ENCODE data around the gene MCUR1. TPM values are rescaled to one million over a fixed set of nuclear protein-coding genes. Genes with fewer than 3 reads are reported as not detected.

The MCUR1 gene
- total and polyA plus RNA-seq, 2 of the 13 experiments (the other 11 are each of a cell fraction or from before 2014, with no cell fraction given): 8.0 to 29.6 TPM

- Histone ChIP-seq H3K27me3 (ENCODE audit: control insufficient read depth in 1 of 2, insufficient read depth in 2 of 2, low read length in 2 of 2) (no peaks in the 10 kb centered on the region; a peak in 1 of 5 replicates), H3K4me3 (replicated peaks in 1 of 3; ENCODE audit: insufficient read depth in 1 of 3, low read depth in 2 of 3, low read length in 3 of 3) (no peak overlapping the region), H3K9ac (ENCODE audit: insufficient read depth, low read depth, low read length) (no peak overlapping the region), H4K20me1 (ENCODE audit: insufficient read depth, low read length) (no peaks in the 10 kb centered on the region), H3K27ac (ENCODE audit: extremely low read length, insufficient read depth, low read length) (no peak overlapping the region), H3K36me3 (replicated peaks in 1 of 2; ENCODE audit: control insufficient read depth in 1 of 2, insufficient read depth in 2 of 2, low read length in 2 of 2) (no peaks in the 10 kb centered on the region), H3K79me2 (ENCODE audit: insufficient read depth, low read length) (no peaks in the 10 kb centered on the region), H2AFZ (ENCODE audit: low read length) (no peak overlapping the region), H3K4me2 (ENCODE audit: low read depth, low read length) (no peak overlapping the region), H3K4me1 (ENCODE audit: insufficient read depth, low read length) (no peaks in the 10 kb centered on the region), H3K9me3 (ENCODE audit: low read length) (no peaks in the 10 kb centered on the region)
- DNase-seq (ENCODE audit: low spot score): no peak
- WGBS (ENCODE audit: low lambda C conversion rate): 56% methylated on average over 4 of the region's 4 CpGs
- FAIRE-seq: no peak
- no TSS peak for BruUV-seq (replicated peaks)
- in situ Hi-C loops (cut with HindIII; ENCODE audit: extremely low pct_ligation_motif_present, low pct_unique_long_range_greater_than_20kb): no loop called here
- CTCF ChIA-PET (ENCODE audit: low intra/inter-chr PET ratio, low total read pairs): no interaction called here
- intact Hi-C loops (cut with micrococcal nuclease; ENCODE audit: unreplicated experiment): no loop called here
- POLR2A ChIA-PET: no interaction called here
- no peak for ATAC-seq
- TF ChIP-seq ZNF362 (CRISPR knock-in tag; IDR thresholded peaks at IDR 0.05; ENCODE audit: borderline replicate concordance): no peak
- no peak for TF ChIP-seq SMAD9 (CRISPR knock-in tag; IDR thresholded peaks at IDR 0.05)
- TF ChIP-seq SPEN (CRISPR knock-in tag; IDR thresholded peaks at IDR 0.05; ENCODE audit: low read depth): no peak
- no peak for TF ChIP-seq POGZ (CRISPR knock-in tag; IDR thresholded peaks at IDR 0.05)
- no peak for TF ChIP-seq TIGD3 (CRISPR knock-in tag; IDR thresholded peaks at IDR 0.05; ENCODE audit: borderline replicate concordance)
- no peak for TF ChIP-seq TBP (CRISPR knock-in tag; IDR thresholded peaks at IDR 0.05)
- no peak for TF ChIP-seq STAG1 (CRISPR knock-in tag; IDR thresholded peaks at IDR 0.05)
- TF ChIP-seq SIN3B (IDR thresholded peaks at IDR 0.05; ENCODE audit: low read length): no peak
- TF ChIP-seq YEATS2 (CRISPR knock-in tag; IDR thresholded peaks at IDR 0.05; ENCODE audit: borderline replicate concordance): no peak
- TF ChIP-seq ZNF646 (CRISPR knock-in tag; IDR thresholded peaks at IDR 0.05): no peak
- no peak for TF ChIP-seq TBX3 (IDR thresholded peaks at IDR 0.05; ENCODE audit: borderline replicate concordance)
- TF ChIP-seq ZNF652 (CRISPR knock-in tag; IDR thresholded peaks at IDR 0.05; ENCODE audit: borderline replicate concordance, low read depth): no peak
- no peak for TF ChIP-seq HNF1B (CRISPR knock-in tag; IDR thresholded peaks at IDR 0.05)
These were observed 73.0 kb downstream of the MCUR1 start for GRCh38 chr6:13741365-13741764.

Measured in HepG2 (cell line).